Activated CD8-positive, alpha-beta memory T cell treated with anti-CD3 and anti-CD28 coated beads, Interleukin-2, amount 50 U/mL, for 1 hour (primary cell): Measurements from ENCODE around the gene CEP170B.
A peak's percentile ranks its signal among the peaks of the same experiment; 100 is the strongest.
"Not testable (repeated sequence)": the region's sequence is repeated elsewhere in the genome, so short reads cannot be mapped to it uniquely, and the experiment has no call there.

ENCODE experiments used
- DNase-seq: peaks from one replicate; pipeline ENCODE4 v3.0.0-alpha.2; 2020; ENCODE audit errors: extremely low read depth

Gene CEP170B

DNA sequence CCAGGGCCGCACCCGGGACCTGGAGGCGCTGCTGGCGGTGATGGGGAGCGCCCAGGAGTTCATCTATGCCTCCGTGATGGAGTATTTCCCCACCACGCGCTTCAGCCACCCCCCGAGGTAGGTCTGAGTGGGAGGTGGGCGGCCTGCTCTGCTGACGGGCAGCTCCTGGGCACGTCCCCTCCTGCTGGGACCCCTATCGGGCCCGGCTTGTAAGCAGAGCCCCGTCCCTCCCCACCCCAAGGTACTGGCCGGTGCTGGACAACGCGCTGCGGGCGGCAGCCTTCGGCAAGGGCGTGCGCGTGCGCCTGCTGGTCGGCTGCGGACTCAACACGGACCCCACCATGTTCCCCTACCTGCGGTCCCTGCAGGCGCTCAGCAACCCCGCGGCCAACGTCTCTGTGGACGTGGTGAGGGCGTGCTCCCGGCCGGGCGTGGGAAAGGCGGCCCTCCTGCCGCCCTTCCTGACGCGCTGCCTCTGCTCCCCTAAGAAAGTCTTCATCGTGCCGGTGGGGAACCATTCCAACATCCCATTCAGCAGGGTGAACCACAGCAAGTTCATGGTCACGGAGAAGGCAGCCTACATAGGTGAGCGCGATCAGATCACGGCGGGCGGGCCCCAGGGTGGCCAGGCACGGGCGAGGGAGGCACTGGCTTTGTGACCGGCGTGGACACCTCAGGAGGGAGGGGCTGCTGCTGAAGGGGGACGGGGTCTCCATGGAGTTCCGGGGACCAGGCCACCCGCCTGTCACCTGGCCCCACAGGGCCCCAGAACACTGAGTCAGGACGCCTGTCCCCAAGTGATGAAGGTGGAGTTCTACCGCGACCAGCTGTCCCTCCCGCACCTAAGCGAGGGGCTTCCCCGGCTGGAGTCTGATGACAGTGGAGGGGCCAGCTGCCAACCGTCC lies 67.0 kb downstream of the CEP170B start:
- DNase-seq: no peak

- DNase-seq: peak; percentile 39
Observed at GRCh38 chr14:104932676-104933631, 67.9 kb downstream of the CEP170B start.

DNA sequence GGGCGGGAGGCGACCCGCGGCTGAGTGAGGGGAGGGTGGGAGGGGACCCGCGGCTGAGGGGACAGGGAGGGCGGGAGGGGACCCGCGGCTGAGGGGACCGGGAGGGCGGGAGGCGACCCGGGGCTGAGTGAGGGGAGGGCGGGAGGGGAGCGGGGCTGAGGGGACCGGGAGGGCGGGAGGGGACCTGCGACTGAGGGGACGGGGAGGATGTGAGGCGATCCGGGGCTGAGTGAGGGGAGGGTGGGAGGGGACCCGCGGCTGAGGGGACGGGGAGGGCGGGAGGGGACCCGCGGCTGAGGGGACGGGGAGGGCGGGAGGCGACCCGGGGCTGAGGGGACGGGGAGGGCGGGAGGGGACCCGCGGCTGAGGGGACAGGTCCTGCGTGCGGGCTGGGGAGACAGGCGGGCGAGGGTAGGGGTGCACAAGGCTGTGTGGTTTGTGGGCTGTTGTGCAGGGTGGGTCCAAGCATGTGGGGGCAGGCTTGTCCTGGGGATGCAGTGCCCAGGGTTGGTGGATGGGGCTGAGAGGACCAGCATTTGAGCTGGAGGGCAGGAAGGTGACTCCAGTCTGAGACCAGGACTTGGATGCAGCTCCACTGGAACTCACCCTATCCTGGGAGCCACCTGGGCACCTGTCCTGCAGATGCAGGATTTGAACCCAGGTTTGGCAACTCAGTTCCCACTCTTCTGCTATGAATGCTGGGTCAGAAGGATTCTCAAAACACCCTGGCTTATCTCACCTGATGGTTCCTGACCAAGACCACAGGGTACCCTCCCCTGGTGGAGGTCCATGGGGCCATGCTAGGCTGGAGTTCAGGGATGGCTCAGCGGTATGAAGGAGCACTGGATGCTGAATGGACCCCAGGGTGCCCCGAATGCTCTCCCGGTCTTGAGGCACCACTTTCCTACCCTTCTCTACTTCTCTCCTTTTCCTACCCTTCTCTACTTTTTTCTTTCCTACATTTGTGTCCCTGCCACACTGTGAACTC lies 69.0 kb downstream of the CEP170B start:
- DNase-seq: no peak

DNA sequence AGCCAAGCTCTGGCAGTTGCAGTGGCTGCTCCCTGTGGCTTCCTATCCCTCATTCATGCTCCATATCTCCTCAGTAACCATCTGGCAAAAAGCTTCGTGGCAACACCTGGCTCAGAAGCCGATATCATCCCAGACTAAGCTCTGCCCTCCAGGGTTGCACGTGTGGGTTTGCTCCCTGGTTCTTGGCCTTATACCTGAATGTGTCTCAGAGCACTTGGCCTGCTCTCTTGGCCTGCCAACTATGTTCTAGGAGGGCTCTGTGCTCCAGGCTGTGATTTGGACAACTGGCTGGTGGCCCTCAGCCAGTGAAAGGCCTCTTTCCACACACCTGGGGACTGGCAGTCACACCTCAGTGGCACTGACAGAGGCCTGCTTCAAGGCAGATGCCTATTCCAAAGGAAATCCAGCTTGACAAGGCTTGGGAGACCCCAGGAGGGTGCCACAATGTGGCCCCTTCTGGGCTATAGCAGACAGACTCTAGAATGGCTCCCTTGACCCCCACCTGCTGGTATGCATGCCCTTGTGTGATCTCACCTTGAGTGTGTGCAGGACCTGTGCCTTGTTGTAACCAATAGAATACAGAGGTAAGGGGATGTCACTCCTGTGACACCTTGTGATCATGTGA lies 70.1 kb downstream of the CEP170B start:
- no peak for DNase-seq

DNA sequence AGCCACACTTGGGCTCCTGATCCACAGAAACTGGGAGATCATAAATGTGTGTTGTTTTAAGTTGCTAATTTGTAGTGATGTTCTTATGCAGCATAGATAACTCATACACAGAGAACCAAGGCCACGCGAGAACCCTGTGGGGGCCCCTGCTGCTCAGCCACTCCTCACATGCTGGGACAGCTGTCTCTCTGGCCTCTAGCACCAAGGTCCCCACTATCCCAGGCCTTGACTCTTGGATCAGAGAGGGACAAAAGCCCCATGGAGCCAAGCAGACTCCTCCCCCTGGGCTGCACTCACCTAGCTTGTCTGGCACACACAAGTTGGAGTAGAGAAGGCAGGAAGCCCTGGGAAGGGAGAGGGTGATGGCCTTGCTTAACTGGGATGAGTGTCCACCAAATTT lies 70.9 kb downstream of the CEP170B start:
- no peak for DNase-seq

DNA sequence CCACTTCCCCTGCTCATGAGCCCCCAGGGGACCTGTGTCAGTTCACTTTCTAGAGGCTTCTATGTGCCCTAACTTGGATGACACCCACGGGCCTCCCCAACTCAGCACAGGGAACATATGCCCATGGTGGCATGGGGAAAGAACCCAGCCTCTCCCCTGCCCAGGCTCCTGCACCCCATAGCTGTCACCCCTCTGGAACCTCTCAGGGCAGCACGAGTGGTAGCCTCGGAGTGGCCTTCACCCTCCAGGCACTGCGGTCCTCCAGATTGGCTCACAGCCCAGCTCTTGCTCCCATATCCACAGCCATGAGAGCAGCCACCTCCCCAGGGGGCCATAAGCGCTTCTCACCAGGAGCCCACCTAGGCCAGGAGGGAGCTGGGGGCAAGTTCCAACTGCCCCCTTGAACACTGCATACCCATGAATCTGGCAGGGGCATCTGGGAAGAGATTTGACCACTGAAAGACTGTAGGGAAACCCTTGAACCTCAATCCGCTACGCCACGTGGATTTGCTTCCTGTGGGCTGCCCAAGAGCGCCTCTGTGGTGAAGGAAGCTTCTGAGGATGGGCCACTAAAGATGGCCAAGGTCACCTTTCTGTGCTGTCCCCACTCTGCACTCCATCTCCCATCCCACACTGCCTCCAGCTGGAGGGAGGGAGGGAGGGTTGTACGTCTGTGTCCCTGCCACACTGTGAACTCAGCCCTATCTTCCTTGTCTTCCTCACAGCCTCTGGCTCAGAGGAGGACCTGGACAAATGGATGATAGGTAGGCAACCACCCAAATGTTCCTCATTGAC lies 71.5 kb downstream of the CEP170B start:
- no peak for DNase-seq

DNA sequence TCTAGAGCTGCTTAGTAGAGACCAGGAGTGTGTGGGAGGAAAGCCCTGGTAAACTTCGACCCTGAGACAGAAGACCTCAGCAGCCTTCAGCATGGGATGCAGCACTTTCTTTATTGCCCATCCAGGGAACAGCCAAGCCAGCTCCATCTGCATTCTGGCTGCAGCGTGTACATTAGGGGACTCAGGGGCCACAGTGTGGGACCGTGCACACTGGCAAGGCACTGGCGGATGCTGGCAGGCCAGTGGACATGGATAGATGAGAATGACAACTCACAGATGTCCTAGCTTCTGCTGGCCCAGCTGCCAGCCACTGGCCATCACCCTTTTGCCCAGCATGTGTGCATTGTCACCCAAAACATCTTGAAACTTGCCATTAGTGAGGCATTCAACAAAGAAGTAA lies 72.1 kb downstream of the CEP170B start:
- no peak for DNase-seq

DNA sequence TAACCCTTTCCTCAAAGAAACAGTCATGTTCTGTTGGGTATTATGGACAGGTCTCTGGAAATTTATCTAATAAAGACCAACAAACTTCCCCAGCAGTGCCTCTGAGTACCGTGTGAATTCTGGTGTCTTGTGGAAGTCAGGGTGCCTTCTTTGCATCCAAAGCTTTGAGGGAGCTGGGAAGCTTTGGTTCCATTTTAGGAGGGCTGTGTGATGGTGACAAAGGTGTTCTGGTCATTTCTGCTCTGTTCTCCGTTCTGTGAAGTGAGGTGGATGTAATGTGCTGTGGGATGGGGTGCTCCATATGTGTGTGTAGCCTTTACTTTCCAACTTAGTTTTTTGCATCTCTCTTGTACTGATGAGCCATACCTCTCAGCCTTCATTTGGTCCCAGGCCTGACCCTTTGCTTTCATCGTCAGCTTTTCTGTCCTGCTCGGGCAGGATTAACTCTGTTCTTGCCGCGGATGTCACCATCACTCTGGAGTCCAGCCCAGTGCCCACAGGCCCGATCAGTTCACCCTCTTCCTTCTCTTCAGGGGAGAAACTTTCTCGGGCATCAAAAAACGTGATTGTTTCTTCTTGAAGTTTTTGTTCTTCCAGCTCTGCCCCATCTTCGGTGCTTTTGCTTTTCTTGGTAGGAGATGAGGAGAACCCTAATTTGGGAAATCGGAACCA lies 72.8 kb downstream of the CEP170B start:
- no peak for DNase-seq

DNA sequence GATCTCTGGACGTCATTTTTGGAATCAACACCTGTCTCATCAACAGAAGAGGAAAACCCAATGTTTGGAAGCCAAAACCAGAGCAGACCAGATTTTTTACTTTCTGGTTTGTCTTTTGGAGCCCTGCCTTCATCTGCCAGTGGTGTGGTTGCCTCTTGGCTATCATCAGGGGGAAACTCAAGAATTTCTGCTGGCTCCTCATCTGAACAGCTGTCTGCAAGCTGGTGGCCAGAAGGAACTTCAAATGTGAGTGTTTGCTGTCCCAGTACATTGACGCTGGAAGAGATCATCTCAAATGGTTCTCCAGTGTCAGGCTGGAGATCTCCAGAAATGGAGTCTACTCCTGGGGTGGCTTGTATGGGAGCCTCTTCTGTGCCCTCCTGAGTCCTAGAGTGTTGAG lies 73.4 kb downstream of the CEP170B start:
- no peak for DNase-seq

DNA sequence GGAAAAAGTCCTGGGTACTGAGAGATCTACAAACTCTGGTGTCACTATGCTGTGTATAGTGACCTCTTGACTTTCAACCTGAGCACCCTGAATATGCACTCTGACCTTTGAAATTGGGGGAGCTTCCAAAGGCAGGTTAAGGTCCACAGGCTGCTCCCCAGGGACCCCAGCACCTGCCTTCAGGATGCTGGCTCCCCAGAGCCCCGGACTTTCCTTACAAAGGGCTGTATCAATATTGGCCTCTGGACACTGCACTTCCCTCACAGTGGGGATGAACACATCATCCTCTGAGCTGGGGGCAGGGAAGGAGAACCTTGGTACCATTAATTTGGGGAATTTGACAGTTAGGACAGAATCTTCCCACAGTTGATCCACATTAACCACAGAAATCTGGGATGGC lies 73.9 kb downstream of the CEP170B start:
- DNase-seq: no peak

DNA sequence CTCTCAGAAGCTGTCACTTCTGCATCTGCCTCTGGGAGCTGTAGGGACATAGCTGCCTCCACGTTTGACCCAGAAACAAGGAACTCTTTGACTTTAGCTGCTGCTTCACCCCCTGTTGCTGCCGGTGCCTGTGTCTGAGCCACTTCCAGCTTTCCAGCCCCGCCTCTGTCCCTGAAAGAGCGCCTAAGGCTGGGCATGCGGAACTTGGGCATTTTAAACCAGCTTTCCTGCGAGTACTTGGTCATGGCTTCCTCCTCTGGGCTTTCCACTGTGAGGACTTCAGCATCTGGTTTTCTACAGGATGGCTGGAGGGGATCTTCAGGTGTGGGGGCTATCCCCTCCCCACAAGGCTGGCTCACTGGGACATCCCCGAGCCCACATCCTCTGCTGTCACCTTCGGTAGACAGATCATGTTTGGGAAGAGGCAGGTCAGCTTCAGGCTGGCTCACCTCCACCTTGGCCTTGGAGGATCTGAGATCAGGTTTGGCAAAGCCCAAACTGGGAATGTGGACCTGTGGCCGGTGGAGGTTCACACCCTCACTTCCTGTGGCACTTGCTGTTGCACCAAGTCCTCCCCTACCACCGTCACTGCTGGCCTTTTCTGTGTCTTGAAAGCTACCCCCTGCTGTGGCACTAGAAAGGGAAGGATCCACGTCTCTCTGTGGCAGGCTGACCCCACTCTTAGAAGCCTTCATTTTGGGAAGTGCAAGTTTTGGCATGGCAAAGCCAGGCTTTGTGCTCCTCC lies 74.8 kb downstream of the CEP170B start:
- DNase-seq: no peak

GRCh38 chr14:104940526-104941150 lies 75.6 kb downstream of the CEP170B start:
- no peak for DNase-seq

- no peak for DNase-seq
Observed at GRCh38 chr14:104941508-104942365, 76.7 kb downstream of the CEP170B start.

DNA sequence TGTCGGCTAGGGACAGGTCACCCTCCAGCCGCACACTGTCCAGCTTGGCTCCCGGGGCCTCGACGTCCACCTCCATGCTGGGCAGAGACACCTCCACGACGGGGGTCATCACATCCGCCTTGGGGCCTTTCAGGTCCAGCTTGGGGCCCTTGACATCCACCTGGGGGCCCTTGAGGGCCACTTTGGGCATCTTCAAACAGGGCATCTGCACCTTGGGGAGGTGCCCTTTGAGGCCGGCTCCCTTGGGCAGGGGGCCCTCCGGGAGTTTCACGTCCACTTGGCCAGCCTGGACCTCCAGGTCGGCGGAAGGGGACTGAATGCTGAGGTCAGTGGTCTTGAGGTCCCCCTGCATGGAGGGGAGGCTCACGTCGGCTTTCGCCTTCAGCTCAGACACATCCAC lies 77.5 kb downstream of the CEP170B start:
- DNase-seq: no peak

- not testable (repeated sequence) for DNase-seq
Observed at GRCh38 chr14:104943216-104944015, 78.3 kb downstream of the CEP170B start.

- not testable (repeated sequence) for DNase-seq
Observed at GRCh38 chr14:104944016-104944308, 78.9 kb downstream of the CEP170B start.
